ENCODE measurements around the gene SLC6A12. TPM values are rescaled to one million over a fixed set of nuclear protein-coding genes. Genes with fewer than 3 reads are reported as not detected.

Gene SLC6A12
- total and polyA plus RNA-seq, 9 of the 15 experiments (the other 6 are each of a cell fraction or from before 2014, with no cell fraction given), result not detected

DNA sequence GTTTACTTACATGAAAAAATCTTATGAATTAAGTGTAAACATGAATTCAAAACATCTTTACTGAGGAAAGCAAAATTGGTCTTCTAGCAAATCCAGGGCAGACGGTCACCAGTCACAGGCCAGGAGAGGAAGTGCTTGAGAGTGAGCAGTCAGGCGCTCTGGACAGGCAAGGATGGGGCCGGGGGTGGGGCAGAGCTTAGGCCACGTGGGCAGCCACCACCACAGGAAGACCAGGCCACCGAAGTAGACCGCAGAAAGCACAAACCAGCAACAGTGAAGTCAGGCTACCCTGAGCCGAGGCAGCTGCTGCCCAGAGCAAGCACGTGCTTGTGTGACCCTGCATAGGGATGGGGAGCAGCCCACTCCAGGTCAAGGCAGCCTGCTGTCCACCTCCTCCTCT is 33.5 kb downstream of the SLC6A12 start (continued):
- TF ChIP-seq NFIX (CRISPR knock-in tag; IDR thresholded peaks at IDR 0.05; ENCODE audit: low read depth), result no peak
- TF ChIP-seq RUNX1 (IDR thresholded peaks at IDR 0.05; ENCODE audit: low read depth), result no peak
- TF ChIP-seq NFATC3 (IDR thresholded peaks at IDR 0.05), result no peak
- no peak for TF ChIP-seq MCM3 (IDR thresholded peaks at IDR 0.05)
- TF ChIP-seq MAFK (IDR thresholded peaks at IDR 0.05; ENCODE audit: low read length), result no peak
- no peak for TF ChIP-seq FOXA1 (IDR thresholded peaks at IDR 0.05; ENCODE audit: borderline replicate concordance)
- TF ChIP-seq, protein P1, sequence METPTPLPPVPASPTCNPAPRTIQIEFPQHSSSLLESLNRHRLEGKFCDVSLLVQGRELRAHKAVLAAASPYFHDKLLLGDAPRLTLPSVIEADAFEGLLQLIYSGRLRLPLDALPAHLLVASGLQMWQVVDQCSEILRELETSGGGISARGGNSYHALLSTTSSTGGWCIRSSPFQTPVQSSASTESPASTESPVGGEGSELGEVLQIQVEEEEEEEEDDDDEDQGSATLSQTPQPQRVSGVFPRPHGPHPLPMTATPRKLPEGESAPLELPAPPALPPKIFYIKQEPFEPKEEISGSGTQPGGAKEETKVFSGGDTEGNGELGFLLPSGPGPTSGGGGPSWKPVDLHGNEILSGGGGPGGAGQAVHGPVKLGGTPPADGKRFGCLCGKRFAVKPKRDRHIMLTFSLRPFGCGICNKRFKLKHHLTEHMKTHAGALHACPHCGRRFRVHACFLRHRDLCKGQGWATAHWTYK (CRISPR knock-in tag; IDR thresholded peaks at IDR 0.05), result peak; percentile 98
- peak; percentile 88 for TF ChIP-seq SPI1 (IDR thresholded peaks at IDR 0.05; ENCODE audit: borderline replicate concordance, low read depth, low read length)
- TF ChIP-seq, protein P2, sequence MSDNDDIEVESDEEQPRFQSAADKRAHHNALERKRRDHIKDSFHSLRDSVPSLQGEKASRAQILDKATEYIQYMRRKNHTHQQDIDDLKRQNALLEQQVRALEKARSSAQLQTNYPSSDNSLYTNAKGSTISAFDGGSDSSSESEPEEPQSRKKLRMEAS (CRISPR knock-in tag; IDR thresholded peaks at IDR 0.05), result peak; percentile 67
- TF ChIP-seq, protein P3, sequence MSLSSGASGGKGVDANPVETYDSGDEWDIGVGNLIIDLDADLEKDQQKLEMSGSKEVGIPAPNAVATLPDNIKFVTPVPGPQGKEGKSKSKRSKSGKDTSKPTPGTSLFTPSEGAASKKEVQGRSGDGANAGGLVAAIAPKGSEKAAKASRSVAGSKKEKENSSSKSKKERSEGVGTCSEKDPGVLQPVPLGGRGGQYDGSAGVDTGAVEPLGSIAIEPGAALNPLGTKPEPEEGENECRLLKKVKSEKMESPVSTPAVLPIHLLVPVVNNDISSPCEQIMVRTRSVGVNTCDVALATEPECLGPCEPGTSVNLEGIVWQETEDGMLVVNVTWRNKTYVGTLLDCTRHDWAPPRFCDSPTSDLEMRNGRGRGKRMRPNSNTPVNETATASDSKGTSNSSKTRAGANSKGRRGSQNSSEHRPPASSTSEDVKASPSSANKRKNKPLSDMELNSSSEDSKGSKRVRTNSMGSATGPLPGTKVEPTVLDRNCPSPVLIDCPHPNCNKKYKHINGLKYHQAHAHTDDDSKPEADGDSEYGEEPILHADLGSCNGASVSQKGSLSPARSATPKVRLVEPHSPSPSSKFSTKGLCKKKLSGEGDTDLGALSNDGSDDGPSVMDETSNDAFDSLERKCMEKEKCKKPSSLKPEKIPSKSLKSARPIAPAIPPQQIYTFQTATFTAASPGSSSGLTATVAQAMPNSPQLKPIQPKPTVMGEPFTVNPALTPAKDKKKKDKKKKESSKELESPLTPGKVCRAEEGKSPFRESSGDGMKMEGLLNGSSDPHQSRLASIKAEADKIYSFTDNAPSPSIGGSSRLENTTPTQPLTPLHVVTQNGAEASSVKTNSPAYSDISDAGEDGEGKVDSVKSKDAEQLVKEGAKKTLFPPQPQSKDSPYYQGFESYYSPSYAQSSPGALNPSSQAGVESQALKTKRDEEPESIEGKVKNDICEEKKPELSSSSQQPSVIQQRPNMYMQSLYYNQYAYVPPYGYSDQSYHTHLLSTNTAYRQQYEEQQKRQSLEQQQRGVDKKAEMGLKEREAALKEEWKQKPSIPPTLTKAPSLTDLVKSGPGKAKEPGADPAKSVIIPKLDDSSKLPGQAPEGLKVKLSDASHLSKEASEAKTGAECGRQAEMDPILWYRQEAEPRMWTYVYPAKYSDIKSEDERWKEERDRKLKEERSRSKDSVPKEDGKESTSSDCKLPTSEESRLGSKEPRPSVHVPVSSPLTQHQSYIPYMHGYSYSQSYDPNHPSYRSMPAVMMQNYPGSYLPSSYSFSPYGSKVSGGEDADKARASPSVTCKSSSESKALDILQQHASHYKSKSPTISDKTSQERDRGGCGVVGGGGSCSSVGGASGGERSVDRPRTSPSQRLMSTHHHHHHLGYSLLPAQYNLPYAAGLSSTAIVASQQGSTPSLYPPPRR (CRISPR knock-in tag; IDR thresholded peaks at IDR 0.05; ENCODE audit: borderline replicate concordance), result no peak
- TF ChIP-seq, protein P4, sequence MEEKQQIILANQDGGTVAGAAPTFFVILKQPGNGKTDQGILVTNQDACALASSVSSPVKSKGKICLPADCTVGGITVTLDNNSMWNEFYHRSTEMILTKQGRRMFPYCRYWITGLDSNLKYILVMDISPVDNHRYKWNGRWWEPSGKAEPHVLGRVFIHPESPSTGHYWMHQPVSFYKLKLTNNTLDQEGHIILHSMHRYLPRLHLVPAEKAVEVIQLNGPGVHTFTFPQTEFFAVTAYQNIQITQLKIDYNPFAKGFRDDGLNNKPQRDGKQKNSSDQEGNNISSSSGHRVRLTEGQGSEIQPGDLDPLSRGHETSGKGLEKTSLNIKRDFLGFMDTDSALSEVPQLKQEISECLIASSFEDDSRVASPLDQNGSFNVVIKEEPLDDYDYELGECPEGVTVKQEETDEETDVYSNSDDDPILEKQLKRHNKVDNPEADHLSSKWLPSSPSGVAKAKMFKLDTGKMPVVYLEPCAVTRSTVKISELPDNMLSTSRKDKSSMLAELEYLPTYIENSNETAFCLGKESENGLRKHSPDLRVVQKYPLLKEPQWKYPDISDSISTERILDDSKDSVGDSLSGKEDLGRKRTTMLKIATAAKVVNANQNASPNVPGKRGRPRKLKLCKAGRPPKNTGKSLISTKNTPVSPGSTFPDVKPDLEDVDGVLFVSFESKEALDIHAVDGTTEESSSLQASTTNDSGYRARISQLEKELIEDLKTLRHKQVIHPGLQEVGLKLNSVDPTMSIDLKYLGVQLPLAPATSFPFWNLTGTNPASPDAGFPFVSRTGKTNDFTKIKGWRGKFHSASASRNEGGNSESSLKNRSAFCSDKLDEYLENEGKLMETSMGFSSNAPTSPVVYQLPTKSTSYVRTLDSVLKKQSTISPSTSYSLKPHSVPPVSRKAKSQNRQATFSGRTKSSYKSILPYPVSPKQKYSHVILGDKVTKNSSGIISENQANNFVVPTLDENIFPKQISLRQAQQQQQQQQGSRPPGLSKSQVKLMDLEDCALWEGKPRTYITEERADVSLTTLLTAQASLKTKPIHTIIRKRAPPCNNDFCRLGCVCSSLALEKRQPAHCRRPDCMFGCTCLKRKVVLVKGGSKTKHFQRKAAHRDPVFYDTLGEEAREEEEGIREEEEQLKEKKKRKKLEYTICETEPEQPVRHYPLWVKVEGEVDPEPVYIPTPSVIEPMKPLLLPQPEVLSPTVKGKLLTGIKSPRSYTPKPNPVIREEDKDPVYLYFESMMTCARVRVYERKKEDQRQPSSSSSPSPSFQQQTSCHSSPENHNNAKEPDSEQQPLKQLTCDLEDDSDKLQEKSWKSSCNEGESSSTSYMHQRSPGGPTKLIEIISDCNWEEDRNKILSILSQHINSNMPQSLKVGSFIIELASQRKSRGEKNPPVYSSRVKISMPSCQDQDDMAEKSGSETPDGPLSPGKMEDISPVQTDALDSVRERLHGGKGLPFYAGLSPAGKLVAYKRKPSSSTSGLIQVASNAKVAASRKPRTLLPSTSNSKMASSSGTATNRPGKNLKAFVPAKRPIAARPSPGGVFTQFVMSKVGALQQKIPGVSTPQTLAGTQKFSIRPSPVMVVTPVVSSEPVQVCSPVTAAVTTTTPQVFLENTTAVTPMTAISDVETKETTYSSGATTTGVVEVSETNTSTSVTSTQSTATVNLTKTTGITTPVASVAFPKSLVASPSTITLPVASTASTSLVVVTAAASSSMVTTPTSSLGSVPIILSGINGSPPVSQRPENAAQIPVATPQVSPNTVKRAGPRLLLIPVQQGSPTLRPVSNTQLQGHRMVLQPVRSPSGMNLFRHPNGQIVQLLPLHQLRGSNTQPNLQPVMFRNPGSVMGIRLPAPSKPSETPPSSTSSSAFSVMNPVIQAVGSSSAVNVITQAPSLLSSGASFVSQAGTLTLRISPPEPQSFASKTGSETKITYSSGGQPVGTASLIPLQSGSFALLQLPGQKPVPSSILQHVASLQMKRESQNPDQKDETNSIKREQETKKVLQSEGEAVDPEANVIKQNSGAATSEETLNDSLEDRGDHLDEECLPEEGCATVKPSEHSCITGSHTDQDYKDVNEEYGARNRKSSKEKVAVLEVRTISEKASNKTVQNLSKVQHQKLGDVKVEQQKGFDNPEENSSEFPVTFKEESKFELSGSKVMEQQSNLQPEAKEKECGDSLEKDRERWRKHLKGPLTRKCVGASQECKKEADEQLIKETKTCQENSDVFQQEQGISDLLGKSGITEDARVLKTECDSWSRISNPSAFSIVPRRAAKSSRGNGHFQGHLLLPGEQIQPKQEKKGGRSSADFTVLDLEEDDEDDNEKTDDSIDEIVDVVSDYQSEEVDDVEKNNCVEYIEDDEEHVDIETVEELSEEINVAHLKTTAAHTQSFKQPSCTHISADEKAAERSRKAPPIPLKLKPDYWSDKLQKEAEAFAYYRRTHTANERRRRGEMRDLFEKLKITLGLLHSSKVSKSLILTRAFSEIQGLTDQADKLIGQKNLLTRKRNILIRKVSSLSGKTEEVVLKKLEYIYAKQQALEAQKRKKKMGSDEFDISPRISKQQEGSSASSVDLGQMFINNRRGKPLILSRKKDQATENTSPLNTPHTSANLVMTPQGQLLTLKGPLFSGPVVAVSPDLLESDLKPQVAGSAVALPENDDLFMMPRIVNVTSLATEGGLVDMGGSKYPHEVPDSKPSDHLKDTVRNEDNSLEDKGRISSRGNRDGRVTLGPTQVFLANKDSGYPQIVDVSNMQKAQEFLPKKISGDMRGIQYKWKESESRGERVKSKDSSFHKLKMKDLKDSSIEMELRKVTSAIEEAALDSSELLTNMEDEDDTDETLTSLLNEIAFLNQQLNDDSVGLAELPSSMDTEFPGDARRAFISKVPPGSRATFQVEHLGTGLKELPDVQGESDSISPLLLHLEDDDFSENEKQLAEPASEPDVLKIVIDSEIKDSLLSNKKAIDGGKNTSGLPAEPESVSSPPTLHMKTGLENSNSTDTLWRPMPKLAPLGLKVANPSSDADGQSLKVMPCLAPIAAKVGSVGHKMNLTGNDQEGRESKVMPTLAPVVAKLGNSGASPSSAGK (IDR thresholded peaks at IDR 0.05), result peak; percentile 27; the same call in 1 of the 2 replicates
